Activated CD4-positive, alpha-beta T cell treated with anti-CD3 and anti-CD28 coated beads for 24 hours (primary cell): Measurements from ENCODE around the gene ABLIM1.

ENCODE experiments used
- DNase-seq, 2 donors: peaks; one replicate each; pipeline ENCODE4 v3.0.0-alpha.2; 2020; ENCODE audit warnings: low read depth in 2 of 2

The ABLIM1 gene

DNA sequence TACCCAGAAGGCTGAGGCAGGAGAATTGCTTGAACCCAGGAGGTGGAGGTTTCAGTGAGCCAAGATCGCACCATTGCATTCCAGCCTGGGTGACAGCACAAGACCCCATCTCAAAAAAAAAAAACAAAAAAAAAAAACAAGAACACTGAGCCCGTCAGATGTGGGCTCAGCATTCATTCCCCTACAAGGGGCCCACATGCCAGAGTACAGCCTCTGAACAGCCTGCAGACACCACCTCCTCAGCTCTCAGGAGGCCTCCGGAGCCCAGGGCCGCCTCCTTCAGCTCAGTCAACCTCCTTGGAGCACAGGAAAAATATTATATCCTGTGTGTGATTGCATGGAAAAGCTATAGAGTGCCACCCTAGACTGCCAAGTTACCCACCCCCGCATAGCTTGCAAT lies 112.3 kb downstream of the ABLIM1 start:
- DNase-seq, result no peak

GRCh38 chr10:114545071-114545470 lies 113.0 kb downstream of the ABLIM1 start:
- DNase-seq, result no peak

GRCh38 chr10:114544045-114544659 lies 113.9 kb downstream of the ABLIM1 start:
- peak; percentile 35 to 48 for DNase-seq

DNA sequence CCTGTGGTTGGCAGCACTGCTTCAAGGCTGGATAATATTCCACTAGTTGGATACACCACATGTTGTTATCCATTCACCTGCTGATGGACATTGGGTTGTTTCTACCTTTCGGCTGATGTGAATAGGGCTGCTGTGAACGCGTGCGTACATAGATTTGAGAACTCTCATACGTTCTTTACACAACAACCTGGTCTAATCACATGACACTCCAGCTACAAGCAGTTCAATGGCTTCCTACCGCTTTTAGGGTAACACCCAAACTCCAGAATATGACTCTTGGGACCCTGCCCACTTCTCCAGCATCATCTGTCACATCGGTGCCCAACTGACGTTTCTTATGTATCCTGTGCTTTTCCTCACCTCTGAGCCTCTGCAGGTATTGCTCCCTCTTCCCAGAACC lies 114.6 kb downstream of the ABLIM1 start:
- DNase-seq, result no peak

GRCh38 chr10:114542373-114542772 lies 115.7 kb downstream of the ABLIM1 start:
- no peak for DNase-seq

DNA sequence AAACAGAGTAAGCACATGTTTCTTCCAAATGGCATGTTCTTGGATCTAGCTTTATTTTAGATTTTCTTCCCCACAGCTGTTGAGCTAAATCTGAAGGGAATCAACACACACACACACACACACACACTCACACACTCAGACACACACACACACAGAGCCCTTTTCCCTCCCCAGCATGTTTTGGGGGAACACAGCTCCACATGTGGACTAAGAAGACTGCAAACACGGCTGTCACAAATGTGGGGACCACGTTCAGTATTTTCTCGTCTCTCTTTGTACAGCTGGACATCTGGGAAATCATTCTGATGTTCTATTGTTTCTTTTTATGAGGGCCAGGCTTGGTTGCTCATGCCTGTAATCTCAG lies 116.3 kb downstream of the ABLIM1 start:
- no peak for DNase-seq

GRCh38 chr10:114541081-114541796 lies 116.8 kb downstream of the ABLIM1 start:
- DNase-seq, result peak; percentile 32 to 38

DNA sequence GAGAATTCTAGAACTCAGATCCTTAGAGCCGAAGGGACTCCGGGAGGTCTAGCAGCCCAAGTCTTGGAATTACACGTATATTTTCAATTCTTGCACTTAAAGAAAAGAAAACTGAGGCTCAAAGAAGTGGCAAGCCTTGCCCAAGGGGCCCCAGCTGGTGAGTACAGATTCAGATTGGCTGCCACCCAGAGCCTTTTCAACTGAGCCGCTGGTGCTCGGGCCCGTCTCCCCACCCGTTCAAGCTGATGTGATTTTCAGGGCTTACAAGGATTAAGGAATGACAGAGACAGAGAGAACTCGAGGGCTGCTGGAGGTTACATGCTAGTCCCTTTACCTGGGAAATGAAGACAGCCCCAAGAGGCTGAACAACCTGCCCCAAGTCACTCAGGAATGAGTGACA lies 117.8 kb downstream of the ABLIM1 start:
- no peak for DNase-seq

- DNase-seq, result no peak
These were observed 118.5 kb downstream of the ABLIM1 start for GRCh38 chr10:114539623-114540022.

DNA sequence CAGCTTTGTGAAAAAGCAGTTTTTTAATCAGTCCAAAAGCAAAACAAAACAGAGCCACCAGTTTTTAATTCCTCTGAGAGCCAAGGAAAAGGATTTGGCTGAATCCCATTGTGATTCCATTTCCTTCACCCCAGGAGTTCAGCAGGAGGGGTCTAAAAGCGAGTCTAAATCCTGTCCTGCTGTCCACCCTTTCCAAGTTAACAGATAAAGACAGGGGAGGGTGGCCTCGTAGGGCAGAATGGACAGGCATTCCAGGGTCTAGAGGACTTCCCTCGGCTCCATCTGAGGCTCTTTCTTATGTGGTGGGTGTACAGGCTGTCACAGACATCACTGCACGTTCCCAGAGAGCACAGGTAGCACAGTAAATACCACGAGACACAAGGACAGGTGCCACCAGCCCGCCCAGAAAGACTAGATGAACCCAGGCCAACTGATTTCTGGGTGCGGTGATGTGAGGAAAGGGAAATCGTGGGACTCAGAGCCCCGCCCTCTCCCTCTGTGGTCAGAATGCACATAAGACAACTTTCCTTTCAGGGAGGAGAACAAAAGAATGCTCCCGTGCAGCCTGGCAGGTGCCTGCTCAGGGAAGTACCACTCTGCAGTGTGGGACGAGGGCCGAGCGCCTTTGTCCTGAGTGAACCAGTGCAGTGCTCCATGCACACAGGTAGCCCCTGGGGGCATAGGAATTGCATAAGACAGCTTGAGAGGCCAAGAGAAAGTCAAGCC lies 119.7 kb downstream of the ABLIM1 start:
- DNase-seq, result peak in 1 of 2 donors; percentile 50

GRCh38 chr10:114537736-114538135 lies 120.3 kb downstream of the ABLIM1 start:
- DNase-seq, result no peak

GRCh38 chr10:114534571-114534981 lies 123.5 kb downstream of the ABLIM1 start:
- no peak for DNase-seq

GRCh38 chr10:114532226-114532625 lies 125.8 kb downstream of the ABLIM1 start:
- DNase-seq, result no peak

GRCh38 chr10:114526504-114527238 lies 131.4 kb downstream of the ABLIM1 start:
- DNase-seq, result peak; percentile 71 to 76

GRCh38 chr10:114526126-114526503 lies 132.0 kb downstream of the ABLIM1 start:
- no peak for DNase-seq

GRCh38 chr10:114525368-114525949 lies 132.6 kb downstream of the ABLIM1 start:
- no peak for DNase-seq

GRCh38 chr10:114523876-114524275 lies 134.2 kb downstream of the ABLIM1 start:
- DNase-seq, result no peak

DNA sequence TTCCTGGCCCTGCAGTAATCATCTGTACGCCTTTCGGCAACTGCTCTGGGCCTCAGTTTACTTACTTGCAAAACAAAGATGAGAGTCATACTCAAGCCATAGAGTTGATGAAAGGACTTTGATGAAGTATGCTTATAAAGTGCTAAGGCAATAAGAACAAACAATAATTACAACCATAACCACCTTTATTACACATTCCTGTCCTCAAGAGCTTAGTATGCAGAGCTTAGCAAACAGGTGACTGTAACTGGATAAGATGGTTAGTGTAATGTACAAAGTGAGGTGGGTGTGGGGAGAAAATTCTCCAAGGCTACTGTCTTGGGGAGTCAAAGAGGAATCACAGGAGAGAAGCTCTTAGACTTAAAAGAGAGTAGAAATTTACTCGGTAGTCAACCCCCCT lies 136.8 kb downstream of the ABLIM1 start:
- no peak for DNase-seq

DNA sequence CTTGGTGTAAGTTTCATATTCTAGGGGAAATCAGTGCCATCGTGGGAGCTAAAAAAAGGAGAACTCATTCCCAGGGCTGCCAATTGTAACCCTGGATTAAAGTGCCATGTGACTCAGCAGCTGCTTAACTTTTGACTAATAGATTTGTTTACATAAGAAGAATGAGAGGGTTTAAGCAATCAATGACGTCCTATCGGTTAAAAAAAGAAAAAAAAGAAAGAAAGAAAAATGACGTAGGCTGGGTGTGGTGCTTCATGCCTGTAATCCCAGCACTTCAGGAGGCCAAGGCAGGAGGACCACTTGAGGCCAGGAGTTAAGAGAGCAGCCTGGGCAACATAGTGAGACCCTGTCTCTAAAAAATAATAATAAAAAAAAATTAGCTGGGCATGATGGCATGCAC lies 137.6 kb downstream of the ABLIM1 start:
- DNase-seq, result no peak

DNA sequence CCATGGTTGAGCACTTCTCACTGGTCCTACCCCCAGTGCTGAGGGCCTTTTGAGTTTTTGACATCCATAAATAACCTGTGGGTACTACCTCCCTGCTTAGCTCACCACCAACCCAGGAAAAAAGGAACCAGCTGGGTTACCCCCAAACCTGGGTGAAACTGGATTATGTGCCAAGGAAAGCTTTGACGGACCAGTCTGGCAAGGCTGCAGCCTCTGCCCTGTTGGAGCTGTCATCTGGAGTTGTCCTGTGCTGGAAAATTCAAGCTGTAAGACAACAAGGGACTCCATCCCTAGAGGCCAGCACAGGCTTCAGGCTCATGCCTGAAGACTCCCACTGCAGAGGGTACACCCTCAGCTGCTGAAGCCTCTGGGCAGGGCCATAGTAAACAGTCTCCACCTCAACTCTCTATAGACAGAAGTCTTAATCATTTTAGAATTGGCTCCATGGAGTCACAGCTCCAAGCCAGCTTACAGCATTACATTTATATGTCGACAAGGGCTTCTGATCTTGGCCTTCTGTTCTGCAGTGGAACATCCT lies 138.2 kb downstream of the ABLIM1 start:
- no peak for DNase-seq

DNA sequence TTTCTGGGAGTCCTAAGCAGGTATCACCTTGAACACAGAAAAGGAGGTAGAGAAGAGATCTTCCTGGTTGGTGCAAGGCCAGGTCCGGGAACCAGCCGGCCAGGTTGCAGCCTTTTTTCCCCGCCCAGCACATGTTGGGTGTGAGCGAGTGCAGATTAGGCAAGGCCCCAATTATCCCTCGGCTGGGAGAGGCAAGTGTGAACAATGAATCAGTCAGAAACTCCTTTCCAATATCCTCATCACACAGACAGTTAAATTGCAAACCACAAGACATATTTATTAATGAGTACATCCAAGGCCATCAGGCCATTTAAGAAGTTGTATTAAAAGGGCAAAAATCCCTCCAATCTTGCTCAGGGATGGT lies 138.8 kb downstream of the ABLIM1 start:
- DNase-seq, result no peak
